HK-2 (cell line): Measurements from ENCODE around the gene LCN9.
"Not testable (repeated sequence)": the region's sequence is repeated elsewhere in the genome, so short reads cannot be mapped to it uniquely, and the experiment has no call there.

Source experiments
- DNase-seq: peaks from one replicate; pipeline ENCODE4 v3.0.0-alpha.2; 2018; ENCODE audit not compliant: unreplicated experiment

LCN9 gene

GRCh38 chr9:135647884-135648283 lies 15.2 kb upstream of the LCN9 start:
- DNase-seq = no peak

GRCh38 chr9:135648494-135649410 lies 14.4 kb upstream of the LCN9 start:
- no peak for DNase-seq

GRCh38 chr9:135649508-135649907 lies 13.6 kb upstream of the LCN9 start:
- DNase-seq = no peak

- DNase-seq = no peak
Measured at GRCh38 chr9:135650408-135650807, 12.7 kb upstream of the LCN9 start.

GRCh38 chr9:135655317-135655716 lies 7.8 kb upstream of the LCN9 start:
- DNase-seq = no peak

GRCh38 chr9:135657416-135657815 lies 5.7 kb upstream of the LCN9 start:
- no peak for DNase-seq

GRCh38 chr9:135659252-135659651 lies 3.9 kb upstream of the LCN9 start:
- no peak for DNase-seq

- no peak for DNase-seq
Measured at GRCh38 chr9:135660407-135660806, 2.7 kb upstream of the LCN9 start.

- no peak for DNase-seq
Measured at GRCh38 chr9:135661816-135662560, 1.1 kb upstream of the LCN9 start.

GRCh38 chr9:135663451-135663770 lies 302 bp downstream of the LCN9 start:
- DNase-seq = no peak

- DNase-seq = no peak
Measured at GRCh38 chr9:135663857-135664256, 748 bp downstream of the LCN9 start.

- no peak for DNase-seq
Measured at GRCh38 chr9:135664266-135664665, 1.2 kb downstream of the LCN9 start.

GRCh38 chr9:135664801-135665794 lies 2.0 kb downstream of the LCN9 start:
- no peak for DNase-seq

GRCh38 chr9:135665795-135666189 lies 2.7 kb downstream of the LCN9 start:
- DNase-seq = no peak

- DNase-seq = no peak
Measured at GRCh38 chr9:135666534-135667462, 3.7 kb downstream of the LCN9 start.

GRCh38 chr9:135667463-135668001 lies 4.4 kb downstream of the LCN9 start:
- DNase-seq = no peak

- DNase-seq = not testable (repeated sequence)
Measured at GRCh38 chr9:135669018-135669417, 5.9 kb downstream of the LCN9 start.

GRCh38 chr9:135669616-135670285 lies 6.6 kb downstream of the LCN9 start:
- no peak for DNase-seq

GRCh38 chr9:135670721-135671590 lies 7.8 kb downstream of the LCN9 start:
- DNase-seq = no peak
